ENCODE results near the gene CSF1.

GRCh38 chr1:109944541-109944940, 33.9 kb downstream of the CSF1 start:
- TF ChIP-seq CTCF (IDR thresholded peaks at IDR 0.05; ENCODE audit: borderline replicate concordance, extremely low read depth, low read length, poor library complexity, severe bottlenecking): no peak
- TF ChIP-seq EZH2 (IDR thresholded peaks at IDR 0.05; ENCODE audit: borderline replicate concordance, low read depth, low read length, severe bottlenecking): no peak
